Posterior vena cava (tissue), 2 donors: ENCODE measurements around the gene USP47. TPM values are rescaled to one million over a fixed set of nuclear protein-coding genes. Genes with fewer than 3 reads are reported as not detected.
A peak's percentile ranks its signal among the peaks of the same experiment; 100 is the strongest.

Experiments used
- DNase-seq: peaks from one replicate; pipeline ENCODE4 v3.0.0-alpha.2; 2020; ENCODE audit warnings: low spot score
- intact Hi-C, 2 donors: fragments of 100-400 bp; cut with DNase I; formaldehyde crosslinking; loops; one replicate each; pipeline versions ENCODE4 v1.14.1 to v1.14.2; 2022 to 2023
- long read RNA-seq, 2 donors: library from polyadenylated mRNA; unstranded; transcript quantifications; one replicate each; pipeline ENCODE4 v2.0.0, GENCODE V29; 2020 to 2021
- total RNA-seq, 2 donors: library from RNA; stranded (reverse); fragmentation: NEBNext Ultra II Directional; extraction: Animal tissue kit (Norgen Biotek cat#: 25700); gene quantifications; one replicate each; pipeline ENCODE4 v1.2.1, GENCODE V29; 2021
- donor health status: DM: yes; HTN: yes; CAD: no.
- donor health status: DM: yes; HTN: yes; CAD: no.

Gene USP47
- 10 to 100 TPM; 49.4 to 57.8 TPM for total RNA-seq
- long read RNA-seq, donor 1, full-length matches to known transcripts = 8 of 28 reads
- long read RNA-seq, donor 1, partial matches to known transcripts = 11 of 28 reads
- long read RNA-seq, donor 1, other reads (novel, unspliced or antisense) = 9 of 28 reads
- long read RNA-seq, donor 2, partial matches to known transcripts = 51 of 67 reads
- long read RNA-seq, donor 2, other reads (novel, unspliced or antisense) = 15 of 67 reads

DNA sequence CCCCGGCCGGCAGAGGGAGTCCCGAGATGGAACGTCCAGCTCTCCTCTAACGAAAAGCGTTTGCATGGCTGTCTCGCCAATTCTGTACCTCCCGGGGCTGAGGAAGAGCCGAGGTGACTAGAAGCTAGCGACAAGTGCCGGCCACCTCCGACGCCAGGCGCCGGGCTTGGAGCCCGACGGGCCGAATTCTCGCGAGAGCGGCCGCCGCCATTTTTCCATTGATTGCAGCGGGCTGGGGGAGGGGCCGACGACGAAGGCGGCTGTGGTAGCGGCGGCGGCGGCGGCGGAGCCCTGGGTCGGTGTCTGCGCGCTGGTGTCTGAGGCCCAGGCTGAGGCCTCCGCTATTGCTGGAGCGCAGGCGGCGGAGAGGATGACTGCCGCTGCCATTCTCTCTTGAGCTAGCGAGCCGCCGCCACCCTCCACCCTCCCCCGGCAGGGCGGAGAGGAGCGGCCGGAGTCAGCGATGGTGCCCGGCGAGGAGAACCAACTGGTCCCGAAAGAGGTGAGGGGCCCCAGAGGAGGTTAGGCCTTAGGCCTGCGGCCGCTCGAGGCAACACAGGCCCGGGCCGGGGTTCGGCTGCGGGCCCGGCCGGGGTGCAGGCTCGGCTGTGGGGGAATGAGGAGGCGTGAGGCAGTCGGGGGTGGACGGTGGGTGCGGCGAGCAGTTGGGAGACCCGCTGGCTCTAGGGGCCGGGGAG lies at the start of gene USP47:
TSS of gene USP47 (plus strand) at position 250 of the 698 bp plus-strand sequence. CDS start at position 464, 214 bp downstream.
- intact Hi-C loops = loop anchor here in 1 of 2 donors (2.0 kb wide), 1 partner anchor 29 kb away; no protein-coding TSS in a partner anchor
- peak; percentile 98 for DNase-seq

- DNase-seq = no peak
- intact Hi-C loops = no loop called here
These were observed 48.7 kb upstream of the USP47 start for GRCh38 chr11:11793073-11793472.

DNA sequence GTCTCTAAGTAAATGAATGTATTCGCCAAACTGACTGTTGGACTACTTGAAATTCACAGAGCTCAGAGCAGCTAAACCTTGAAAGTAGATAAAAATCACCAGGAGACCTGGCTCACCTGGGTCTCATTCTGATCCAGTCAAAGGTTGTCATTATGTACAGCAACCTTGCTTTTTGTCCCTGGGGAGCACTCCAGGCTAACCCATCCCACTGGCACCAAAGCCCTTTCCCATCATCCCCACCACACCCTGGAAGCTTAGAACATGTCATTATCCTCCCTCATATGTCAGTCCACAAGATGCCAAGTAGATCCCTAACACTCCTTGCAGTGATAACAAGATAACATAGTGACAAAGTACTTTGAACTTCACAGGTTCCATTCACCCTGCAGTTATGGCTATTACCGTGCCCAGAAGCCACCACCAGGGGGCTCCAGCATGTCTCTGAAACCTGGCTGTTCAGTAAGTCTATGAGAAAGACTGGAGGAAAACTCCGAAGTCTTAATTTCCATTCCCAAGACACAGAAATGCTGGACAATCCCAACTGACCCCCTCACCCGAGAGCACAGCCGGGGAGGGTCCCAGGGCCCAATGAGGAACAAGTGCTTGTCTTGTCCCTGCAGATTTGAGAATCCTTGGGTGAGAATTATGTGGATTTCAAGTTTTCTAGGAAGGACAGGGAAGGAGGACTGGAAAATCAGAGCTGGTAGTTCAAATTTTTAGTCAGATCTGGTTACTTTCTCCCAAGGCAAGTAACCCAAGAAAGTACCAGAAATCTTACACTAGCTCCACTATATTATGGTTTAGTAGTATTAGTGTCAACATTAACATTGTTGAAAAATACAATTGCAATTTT lies 43.0 kb upstream of the USP47 start:
- peak; percentile 94 for DNase-seq
- intact Hi-C loops = no loop called here

DNA sequence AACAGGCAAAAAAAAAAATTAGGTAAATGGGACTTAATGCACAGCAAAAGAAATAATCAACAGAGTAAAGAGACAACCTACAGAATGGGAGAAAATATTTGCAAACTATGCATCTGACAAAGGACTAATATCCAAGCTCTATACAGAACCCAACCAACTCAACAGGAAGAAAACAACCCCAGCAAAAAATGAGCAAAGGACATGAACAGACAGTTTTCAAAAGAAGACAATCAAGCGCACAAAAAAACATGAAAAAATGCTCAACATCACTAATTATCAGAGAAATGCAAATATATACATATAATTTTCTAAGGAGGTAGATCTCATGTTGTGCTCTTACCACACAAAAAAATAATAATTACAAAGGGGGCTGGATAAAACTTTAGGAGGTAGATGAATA lies 36.5 kb upstream of the USP47 start:
- intact Hi-C loops = loop anchor here in 1 of 2 donors (10.0 kb wide), 3 partner anchors 90 to 470 kb away; no protein-coding TSS in a partner anchor
- no peak for DNase-seq

DNA sequence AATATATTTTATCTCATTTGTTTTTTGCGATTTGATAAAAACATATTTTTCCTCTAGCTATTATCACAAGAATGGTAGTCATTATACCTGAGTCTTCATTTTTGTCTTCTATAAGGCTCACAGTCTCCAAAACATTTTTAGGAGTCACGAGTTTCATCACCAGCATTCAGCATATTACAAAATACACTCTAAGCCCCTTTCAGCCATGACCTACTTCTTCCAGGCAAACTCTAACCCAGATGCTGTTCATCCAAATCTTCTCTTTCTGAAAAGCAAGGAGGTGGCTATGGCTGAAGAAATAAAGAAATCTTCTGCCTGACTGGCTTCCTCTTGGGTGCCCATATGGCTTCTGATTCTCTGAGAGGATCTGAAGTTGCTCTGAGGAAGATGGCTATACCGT lies 35.7 kb upstream of the USP47 start:
- intact Hi-C loops = loop anchor here in 1 of 2 donors (10.0 kb wide), 3 partner anchors 89 to 469 kb away; no protein-coding TSS in a partner anchor
- no peak for DNase-seq

GRCh38 chr11:11806586-11806985 lies 35.2 kb upstream of the USP47 start:
- intact Hi-C loops = loop anchor here in 1 of 2 donors (10.0 kb wide), 3 partner anchors 88 to 468 kb away; no protein-coding TSS in a partner anchor

GRCh38 chr11:11807811-11808782 lies 33.7 kb upstream of the USP47 start:
- DNase-seq = no peak
- intact Hi-C loops = loop anchor here in 1 of 2 donors (10.0 kb wide), 3 partner anchors 87 to 467 kb away; no protein-coding TSS in a partner anchor

More at GRCh38 chr11:11806586-11806985, 35.2 kb upstream of the USP47 start:
- no peak for DNase-seq

GRCh38 chr11:11808992-11809615 lies 32.7 kb upstream of the USP47 start:
- intact Hi-C loops = loop anchor here in 1 of 2 donors (10.0 kb wide), 3 partner anchors 86 to 466 kb away; no protein-coding TSS in a partner anchor

GRCh38 chr11:11810764-11811726 lies 30.7 kb upstream of the USP47 start:
- DNase-seq = peak; percentile 76
- intact Hi-C loops = no loop called here

More at GRCh38 chr11:11808992-11809615, 32.7 kb upstream of the USP47 start:
- no peak for DNase-seq

GRCh38 chr11:11813288-11813962 lies 28.3 kb upstream of the USP47 start:
- DNase-seq = no peak
- intact Hi-C loops = no loop called here

DNA sequence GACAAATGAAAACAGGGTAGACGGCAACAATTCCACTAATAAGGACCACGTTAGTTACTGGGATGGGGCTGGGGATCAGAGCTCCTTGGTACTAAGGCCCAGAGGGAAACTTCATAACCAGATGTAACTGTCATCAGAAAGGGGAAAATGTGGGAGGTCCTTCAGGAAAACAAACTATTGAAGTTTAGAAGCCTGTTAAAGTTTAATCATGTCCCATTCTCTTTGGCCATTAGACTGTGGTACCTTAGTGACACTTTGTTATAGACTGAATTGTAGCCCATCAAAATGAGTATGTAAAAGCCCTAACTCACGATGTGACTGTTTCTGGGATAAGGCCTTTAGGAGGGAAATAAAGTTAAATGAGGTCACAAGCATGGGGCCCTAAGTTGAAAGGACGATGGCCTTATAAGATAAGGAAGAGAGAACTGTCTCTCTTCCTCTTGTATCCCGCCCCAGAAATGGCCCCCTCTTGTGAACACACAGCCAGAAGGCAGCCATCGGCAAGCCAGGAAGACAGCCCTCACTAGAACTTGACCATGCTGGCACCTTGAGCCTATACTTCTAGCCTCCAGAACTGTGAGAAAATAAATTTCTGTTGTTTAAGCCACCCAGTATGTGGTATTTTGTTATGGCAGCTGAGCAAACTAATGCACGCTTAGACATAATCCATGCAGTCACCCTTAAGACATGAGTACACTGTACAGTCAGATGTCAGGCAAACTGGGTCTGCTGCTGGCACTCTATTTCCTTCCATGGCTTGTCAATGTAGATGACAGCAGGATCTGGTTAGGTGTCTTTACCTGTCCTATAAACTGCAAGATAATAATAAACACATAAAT lies 26.9 kb upstream of the USP47 start:
- intact Hi-C loops = no loop called here

DNA sequence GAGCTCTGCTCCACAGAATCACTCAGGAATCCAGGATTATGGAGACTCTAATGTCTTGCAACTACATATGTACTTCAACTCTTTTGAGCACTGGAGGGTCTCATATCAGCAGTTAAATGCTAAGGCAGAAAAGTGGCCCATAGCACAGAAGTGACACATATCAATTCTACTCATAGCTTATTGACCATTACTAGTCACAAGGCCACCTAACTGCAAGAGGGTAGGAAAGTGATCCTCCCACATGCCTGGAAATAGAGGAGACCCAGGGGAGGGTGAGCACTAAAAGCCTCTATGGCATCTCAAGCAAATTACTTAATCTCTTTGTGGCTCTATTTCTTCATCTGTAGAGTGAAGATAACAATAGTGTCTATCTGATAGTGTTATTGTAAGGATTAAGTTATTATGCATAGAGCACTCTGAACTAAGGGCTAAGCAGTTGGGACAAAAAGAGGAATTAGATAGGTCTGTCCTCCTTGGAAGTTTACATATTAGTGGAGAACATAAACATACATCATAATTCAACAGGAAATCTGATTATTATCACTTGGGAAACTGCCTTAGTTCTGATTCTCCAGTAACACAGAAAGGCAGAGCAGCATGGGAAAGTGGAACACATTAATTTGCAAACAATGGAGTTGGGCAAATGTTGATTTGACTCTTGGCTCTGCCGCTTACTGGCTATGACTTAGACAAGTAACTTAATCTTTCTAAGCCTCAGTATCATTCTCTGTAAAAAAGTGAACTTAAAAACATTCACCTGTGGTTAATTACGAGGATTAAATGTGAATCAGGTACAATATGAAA lies 25.1 kb upstream of the USP47 start:
- intact Hi-C loops = no loop called here
- no peak for DNase-seq

More for the DNA sequence above, 26.9 kb upstream of the USP47 start:
- DNase-seq = no peak

DNA sequence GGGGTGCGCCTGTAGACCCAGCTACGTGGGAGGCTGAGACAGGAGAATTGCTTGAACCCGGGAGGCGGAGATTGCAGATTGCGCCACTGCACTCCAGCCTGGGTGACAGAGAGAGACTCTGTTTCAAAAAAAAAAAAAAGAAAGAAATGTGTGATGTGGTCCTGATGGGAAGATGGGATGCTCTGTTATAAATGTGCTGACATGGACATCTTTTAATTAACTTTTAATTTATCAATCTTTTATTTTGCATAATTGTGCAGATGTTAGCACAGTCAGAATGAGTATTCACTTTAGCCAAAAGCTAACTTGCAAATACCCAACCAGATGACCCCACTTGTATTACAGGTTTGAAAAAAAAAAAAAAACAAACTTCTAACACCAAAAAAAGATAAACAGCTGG lies 23.8 kb upstream of the USP47 start:
- DNase-seq = no peak
- intact Hi-C loops = no loop called here

DNA sequence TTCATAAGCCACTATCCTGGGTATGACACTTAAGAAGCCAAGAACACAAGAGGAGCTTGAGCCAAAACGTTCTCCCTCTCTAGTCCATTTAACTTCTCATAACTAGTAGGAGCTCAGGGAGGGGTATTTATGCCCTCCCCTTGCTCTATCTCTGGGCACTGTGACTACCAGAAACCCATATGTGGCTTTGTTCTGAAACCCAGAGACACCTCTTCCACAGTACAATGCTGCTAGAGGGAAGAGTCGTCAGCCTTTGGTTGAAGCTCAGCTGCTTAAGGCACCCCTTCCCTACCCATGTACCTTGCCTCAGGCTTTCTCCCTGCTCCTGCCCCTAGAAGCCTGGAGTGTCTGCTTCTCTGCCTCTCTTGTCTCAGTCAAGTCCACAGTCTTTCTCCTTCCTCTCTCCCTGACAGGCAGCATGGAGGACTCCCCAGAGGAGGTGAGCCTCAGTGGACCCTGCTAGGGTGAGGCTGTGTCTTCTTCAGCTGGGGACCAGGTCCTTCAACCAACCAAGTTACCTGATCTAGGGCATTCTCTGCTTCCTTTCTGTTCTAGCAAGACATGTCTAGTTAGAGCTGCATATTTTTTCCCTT lies 23.1 kb upstream of the USP47 start:
- intact Hi-C loops = no loop called here
- DNase-seq = no peak
